ENCODE results near the gene LCOR.
"Not testable (repeated sequence)": the region's sequence is repeated elsewhere in the genome, so short reads cannot be mapped to it uniquely, and the experiment has no call there.

The LCOR gene

DNA sequence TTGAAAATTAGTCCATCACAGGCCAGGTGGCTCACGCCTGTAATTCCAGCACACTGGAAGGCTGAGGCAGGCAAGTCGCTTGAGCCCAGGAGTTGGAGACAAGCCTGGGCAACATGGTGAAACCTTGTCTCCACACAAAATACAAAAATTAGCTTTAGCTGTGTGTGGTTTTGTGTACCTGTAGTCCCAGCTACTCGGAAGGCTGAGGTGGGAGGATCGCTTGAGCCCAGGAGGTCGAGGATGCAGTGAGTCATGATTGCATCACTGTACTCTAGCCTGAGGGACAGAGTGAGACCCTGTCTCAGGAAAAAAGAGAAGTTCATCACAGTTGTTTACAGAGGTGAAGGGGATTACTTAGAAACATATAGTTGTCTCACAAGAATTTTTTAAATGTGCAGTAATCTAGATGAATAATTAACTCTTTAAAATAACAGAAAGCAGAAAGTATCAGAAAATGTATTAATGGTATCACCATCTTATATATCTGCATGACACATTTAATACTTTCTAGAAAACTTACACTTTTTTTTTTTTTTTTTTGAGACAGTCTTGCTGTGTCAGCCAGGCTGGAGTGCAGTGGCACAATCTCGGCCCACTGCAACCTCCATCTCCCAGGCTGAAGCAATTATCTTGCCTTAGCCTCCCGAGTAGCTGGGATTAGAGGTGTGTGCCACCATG is 8.9 kb downstream of the LCOR start:
- no peak for DNase-seq

DNA sequence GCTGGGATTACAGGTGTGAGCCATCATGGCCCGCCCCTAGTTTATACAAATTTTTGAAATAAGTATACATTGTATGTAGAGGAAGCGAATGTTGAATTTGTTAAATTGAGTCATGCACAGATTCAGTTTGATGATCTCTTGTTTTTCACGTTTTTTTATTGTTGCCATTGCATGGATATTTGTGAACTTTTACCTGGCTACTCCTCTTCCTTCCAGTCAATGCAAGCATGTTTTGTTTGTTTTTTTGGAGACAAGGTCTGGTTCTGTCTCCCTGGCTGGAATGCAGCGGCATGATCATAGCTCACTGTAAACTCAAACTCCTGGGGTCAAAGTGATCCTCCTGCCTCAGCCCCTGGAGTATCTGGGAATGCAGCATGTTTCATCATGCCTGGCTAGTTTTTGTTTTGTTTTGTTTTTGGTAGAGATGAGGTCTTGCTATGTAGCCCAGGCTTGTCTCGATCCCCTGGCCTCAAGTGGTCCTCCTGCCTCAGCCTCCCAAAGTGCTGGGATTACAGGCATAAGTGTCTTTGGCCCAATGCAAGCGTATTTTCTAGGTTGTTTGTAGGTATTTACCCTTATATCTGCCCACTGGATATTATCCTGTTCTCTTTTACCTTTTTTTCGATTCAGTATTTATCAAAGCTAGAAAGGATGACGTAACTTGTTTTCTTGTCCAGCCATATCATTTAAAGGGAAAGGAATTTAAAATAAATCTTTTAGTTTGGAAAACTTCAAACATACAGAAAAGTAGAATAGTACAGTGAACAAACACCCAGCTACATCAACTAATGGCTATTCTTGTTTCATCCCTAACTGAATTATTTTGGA is 11.0 kb downstream of the LCOR start:
- no peak for DNase-seq

DNA sequence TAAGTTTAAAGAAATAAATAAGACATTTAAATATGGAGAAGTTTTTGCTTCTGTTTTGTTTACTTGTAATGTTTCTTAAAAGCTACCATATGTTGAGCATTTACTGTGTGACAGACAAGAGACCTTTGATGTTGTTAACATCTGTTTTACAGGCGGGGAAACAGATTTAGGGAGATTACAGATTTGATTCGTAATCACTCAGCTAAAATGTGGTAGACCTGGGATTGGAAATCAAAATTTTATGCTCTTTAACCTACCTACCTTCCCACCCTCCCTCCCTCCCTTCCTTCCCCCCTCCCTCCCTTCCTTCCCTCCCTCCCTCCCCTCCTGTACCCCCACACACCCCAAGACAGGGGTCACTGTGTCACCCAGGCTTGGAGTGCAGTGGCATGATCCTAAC is 11.7 kb downstream of the LCOR start:
- no peak for DNase-seq

DNA sequence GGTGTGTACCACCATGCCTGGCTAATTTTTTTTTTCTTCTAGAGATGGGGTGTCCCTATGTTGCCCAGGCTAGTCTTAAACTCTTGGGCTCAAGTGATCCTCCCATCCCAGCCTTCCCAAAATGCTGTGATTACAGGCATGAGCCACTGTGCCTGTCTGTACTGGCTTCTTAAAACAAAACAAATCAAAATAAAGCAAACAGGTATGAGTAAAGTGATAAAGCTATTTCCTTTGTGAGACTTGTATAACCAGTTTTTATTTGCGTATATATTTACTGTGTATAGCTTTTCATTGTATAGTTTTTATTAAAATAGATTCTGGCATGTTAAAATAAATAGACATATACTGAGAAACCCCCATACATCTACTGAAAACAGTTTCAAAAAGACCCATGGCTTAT is 14.3 kb downstream of the LCOR start:
- no peak for DNase-seq

DNA sequence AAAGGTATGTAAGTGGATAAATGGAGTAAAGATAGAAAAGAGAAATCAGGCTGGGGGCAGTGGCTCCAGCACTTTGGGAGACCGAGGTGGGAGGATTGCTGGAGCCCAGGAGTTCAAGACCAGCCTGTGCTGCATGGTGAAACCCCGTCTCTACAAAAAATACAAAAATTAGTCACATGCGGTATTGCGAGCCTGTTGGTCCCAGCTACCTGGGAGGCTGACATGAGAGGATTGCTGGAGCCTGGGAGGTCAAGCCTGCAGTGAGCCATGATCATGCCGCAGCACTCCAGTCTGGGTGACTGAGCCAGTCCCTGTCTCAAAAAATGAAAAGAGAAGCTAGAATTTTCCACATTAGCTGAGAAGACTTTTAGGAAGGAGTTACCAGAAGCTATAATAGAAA is 14.8 kb downstream of the LCOR start:
- DNase-seq: no peak

DNA sequence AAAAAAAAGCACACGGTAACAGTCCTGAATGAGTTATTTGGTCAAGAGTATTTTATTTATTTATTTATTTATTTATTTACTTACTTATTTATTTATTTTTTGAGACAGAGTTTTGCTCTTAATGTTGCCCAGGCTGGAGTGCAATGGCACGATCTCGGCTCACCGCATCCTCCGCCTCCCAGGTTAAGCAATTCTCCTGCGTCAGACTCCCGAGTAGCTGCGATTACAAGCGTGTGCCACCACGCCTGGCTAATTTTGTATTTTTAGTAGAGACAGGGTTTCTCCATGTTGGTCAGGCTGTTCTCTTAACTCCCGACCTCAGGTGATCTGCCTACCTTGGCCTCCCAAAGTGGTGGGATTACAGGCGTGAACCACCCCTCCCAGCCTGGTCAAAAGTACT is 15.3 kb downstream of the LCOR start:
- DNase-seq: not testable (repeated sequence)

DNA sequence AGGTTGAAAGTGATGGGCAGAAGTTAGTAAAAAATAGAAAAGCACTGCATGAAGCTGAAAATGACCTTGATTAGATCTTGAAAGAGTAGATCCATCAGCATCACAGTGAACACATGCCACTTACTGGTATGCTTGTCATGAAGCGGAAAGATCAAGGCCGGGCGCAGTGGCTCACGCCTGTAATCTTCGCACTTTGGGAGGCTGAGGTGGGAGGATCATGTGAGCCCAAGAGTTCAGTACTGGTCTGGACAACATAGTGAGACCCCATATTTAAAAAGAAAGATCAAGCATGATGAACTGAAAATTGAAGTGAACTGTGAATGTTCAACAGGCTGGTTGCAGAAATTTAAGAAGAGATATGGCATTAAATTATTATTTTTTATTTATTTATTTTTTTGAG is 18.0 kb downstream of the LCOR start:
- DNase-seq: no peak

DNA sequence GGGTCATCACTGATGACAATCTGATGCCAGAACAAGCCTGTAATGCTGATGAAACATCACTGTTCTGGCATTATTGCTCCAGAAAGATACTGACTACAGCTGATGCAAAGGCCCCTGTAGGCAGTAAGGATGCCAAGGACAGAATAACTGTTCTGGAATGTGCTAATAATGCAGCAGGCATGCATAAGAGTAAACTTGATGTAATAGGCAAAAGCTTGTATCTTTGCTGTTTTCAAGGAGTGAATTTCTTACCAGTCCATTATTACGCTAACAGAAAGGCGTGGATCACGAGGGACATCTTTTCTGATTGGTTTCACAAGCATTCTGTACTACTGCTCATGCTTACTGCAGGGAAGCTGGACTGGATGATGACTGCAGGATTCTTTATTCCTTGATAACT is 18.7 kb downstream of the LCOR start:
- DNase-seq: no peak

DNA sequence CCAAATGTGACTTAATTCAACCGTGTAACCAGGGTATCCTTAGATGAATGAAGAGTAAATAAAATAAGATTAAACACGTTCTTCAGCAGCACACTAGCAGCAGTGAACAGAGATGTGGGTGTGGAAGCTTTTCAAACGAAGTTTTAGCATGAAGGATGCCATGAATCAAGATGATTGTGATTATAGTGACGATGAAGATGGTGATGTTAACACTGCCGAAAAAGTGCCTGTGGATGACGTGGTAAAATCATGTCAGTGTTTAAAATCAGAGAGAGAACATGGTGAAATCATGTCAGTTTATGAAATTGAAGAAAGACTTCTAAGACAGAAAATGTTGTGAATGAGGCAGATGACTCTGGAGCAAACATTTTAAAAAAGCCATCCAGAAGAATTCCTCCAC is 19.2 kb downstream of the LCOR start:
- DNase-seq: no peak

DNA sequence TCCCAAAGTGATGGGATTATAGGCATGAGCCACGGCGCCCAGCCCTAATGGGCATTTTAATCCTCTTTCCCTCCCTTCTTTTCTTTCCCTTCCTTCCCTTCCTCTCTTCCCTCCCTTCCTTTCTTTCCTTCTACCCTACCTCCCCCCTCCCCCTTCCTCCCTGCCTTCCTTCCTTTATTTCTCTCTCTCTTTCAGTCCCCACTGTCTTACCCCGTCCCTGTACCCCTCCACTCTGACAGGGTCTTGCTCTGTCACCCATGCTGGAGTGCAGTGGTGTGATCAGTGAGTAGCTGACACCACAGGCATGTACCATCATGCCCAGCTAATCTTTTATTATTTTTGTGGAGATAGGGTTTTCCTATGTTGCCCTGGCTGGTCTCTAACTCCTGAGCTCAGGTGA is 24.2 kb downstream of the LCOR start:
- no peak for DNase-seq

DNA sequence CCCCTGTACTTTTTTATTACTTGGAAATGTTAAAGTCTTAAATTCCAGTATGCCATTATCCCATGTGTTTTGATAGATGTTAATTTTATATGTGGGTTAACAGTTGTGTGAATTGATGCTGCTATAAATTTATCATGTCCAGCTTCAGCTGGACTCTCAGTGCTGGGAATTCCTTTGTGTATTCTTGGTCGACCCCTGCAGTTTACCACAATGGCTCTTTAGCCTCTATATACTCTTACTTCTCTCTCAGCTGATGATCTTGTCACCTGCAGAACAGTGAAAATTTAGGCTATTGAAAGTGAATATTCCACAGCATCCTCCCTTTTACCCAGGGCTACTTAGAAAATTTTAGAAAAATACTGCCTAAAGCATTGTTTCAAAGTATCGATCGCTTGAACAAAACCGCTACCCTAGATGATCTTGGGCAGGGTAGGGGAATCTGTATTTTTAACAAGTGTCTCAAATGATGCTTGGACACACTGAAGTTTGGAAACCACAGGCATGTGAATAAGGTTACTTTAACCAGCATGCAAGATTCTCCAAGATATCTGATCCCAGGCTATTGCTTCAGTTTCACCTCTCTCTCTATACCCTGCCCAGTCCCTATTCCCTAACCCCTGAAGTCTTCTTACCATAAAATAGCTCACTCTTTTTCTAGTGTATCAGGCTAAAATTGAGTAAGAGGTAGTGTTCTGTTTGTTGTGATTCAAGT is 25.4 kb downstream of the LCOR start:
- DNase-seq: no peak

DNA sequence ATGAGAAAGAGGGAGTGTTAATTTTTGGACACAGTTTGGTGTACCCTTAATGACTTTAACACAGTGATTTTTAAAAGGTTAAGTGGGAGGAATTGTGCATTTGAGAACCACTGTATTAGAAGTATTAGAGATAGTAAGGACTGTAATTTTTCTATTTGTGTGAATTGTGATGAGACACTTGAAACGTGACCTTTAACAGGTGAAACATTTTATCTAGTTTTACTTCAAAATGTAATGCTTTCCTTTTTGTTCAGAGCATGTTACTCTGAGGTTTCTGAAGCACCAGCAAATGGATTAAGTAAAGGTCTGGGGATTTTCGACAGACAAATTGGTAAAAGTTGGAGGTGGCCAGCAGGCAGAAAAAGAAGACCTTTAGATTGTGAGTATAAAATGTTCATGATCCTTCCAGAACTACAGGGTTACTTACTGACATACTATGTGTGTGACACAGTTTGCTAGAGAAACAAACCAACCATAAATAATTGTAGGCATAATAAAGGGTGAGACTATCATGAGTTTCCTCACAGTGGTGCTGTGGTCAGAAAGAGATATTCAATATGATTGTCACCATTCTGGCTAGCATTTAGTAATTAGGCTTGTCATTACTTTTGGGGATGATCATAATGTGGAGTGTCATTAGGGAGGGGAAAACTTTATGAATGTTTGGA is 26.1 kb downstream of the LCOR start:
- DNase-seq: no peak

DNA sequence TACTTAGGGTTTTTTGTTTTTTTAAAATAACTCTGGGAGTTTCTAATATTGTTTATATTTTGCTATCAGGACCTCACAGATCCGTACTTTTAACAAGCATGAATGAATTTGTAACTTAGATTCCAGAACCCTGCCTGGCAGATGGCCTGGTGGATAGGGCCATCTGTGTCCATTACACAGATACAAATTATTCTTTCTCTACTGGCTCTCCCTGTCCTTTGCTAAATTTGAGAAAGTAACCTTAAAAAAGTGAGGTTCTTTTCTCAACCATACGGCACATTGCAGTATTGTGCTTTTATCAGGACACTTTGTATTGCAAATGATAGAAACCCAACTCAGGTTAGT is 26.6 kb downstream of the LCOR start:
- DNase-seq: no peak

DNA sequence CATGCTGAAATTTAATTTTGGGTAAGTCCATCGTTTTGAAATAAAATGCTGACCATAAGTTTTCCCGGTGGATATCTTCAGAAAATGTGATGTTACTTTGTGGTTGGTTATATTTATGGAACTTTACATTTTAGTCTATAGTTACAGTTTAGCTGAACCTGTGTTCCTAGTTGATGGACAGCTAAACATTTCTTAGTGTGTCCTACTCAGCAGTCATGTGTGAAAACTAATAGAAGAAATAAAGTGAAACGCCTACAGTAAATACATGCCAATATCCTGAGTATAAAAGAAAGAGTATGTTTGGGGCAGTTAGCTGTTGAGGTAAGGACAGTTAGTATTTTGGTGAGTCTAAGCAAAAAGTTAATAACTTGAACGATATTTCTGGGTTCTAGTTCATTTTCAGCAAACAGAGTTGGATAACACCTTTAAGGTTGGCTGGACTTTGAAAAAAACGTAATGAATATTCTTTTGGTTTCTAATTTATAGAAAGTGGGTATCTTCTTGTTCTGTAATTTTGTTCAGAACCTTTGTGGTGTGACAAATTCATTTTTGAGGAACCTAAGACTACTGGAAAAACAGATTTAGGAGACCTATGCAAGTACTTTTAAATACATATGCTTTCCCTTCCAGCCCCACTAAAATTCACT is 28.7 kb downstream of the LCOR start:
- no peak for DNase-seq

DNA sequence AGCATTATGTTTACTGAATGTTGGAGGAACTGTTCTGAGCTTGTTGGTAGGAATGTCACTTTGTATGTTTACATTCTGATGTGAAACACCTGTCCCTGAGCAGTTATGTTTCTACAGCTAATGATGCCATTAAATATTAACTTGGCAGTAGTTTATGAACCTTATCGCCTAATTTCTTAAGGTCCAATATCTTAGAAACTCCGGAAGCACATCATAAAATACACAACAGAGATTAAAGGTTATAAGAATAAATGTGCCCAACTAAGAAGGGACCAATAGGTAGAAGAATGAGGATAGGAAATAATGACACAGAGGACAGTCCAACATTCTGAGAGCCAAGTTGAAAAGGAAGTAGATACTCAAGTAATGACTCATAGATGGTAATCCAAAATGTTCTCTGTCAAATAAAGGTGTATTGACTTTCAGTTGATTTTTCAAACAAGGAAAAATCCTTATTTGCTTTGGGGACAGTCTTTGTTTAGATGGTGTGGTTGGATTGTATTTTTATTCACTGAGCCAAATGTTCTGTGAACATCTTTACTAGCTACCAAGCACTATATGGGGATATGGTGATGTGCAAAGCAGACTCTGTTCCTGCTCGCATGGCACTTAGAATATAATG is 31.9 kb downstream of the LCOR start:
- no peak for DNase-seq

DNA sequence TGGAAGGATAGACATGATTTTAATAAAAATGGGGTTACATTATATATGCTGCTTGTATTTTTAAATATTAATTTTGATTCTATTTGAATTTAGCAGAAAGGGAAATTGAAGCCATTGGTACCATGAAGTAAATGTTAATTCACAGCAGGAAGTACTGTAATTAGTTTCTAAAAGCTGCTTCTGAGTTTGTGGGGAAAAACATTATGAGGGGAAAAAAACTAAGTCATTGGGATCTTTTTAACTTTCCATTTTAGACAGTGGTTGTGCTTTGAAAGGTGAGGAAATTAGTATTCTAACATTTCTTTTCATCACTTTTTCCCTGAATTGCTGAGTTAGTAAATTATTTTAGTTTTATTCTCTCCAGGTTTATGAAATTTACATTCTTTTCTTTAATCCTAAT is 41.0 kb downstream of the LCOR start:
- no peak for DNase-seq

DNA sequence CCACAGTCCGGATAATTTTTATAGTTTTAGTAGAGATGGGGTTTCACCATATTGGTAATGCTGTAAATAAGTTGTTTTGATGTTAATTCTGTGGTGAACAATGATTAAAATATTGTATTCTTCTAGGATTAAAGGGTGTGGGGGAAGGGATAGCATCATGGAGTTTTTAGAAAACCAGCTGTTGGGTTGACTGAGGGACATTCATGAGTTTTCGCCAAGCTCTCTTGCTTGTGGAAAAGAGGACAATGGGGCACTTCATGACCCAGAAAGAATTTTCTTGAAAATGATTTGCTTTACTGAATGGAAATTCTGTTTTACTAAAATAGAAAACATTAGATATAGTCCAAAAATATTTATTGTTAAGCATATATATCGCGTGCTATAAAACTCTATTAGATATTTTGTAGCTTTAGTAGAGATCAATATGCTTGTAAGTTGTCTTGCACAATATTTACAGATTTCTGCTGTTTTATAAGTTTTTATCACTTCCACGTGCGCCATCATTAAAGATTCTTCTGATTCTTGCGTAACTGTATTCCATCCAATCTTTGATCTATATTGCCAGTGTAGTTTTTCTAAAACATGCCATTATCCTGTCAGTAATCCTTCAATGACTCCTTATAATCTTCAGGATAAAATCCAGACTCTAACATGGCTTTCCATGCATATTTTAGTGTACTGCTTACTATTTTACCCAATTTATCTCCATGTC is 41.8 kb downstream of the LCOR start:
- DNase-seq: no peak

DNA sequence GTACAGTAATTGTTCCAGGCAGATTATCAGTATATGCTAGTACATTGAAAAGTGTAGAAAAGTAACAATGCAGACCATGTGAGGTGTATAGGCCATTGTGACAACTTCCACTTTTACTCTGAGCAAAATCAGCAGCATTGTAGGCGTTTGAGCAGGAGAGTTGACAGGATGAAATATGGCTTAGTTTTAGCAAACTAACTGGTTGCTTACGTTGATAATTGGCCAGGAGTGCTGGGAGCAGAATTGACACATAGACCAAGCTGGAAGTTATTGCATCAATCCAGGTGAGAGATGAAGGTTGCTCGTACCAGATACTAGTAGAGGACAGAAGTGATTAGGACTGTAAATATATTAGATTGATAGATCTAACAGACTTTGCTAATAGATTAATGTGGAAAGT is 46.0 kb downstream of the LCOR start:
- no peak for DNase-seq

DNA sequence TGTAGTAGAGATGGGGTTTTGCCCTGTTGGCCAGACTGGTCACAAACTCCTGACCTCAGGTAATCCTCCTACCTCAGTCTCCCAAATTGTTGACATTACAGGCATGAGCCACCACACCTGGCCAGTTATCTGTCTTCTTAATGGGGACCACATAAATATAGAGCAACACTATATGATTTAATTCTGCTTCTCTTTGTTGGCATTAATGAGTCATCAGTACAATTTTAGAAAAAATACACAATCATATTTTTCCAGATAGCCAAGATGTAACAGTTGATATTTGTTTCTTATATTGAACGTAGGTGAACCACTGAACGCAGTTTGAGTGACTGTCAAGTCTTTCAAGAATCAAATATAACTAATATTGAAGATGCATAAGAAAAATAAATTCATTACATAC is 48.5 kb downstream of the LCOR start:
- DNase-seq: no peak

DNA sequence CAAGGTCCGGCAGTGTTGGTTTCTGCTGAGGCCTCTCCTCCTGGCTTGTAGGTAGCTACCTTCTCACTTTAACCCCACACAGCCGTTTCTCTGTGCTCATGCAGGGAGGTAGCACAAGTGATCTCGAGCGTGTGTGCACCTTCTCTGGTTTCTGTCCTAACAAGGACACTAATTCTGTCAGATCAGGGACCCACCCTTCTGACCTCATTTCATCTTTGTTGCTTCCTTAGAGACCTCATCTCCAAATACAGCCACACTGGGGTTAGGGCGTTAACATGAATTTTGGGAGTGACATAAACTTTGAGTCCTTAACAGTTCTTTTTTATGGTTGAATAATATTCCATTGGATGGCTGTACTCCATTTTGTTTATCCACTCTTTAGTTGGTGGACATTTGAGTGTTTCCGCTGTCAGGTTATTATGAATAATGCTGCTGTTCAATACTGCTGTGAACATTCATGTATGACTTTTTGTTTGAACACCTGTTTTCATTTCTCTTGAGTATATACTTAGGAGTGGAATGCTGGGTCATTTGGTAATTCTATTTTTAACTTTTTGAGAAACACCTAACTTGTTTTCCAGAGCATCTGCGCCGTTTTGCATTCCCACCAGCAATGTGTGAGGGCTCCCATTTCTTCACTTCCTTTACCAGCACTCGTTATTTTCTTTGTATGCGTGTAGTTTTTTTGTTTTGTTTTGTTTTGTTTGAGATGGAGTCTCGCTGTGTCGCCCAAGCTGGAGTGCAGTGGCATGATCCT is 57.5 kb downstream of the LCOR start:
- DNase-seq: no peak

DNA sequence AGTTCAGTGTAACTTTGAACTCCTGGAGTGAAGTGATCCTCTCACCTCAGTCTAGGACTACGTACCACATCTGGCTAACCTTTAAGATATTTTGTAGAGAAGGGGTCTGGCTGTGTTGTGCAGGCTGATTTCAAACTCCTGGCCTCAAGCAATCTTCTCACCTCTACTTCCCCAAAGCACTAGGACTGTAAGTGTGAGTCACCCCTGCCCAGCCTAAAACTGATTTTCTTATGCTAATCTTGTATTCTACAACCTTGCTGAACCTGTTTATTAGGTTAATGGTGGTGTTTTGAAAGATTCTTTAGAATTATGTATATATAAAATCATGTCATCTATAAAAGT is 58.0 kb downstream of the LCOR start:
- no peak for DNase-seq
